Ishikawa (cell line): ENCODE data around the gene LCLAT1.

Source experiments
- EGR1 ChIP-seq: IDR thresholded peaks from 2 replicates; pipeline ENCODE4 v1.6.1; 2012
- EP300 ChIP-seq: IDR thresholded peaks from 2 replicates; pipeline ENCODE4 v1.6.1; 2012; ENCODE audit warnings: borderline replicate concordance

GRCh38 chr2:30653847-30654246, 206.8 kb downstream of the LCLAT1 start:
- TF ChIP-seq EP300 (no peak), EGR1 (no peak)
